Cardiac fibroblast (primary cell): ENCODE results near the gene PDE4D.

Source experiments
- DNase-seq, 2 donors: peaks; one replicate each; pipeline versions ENCODE4 v3.0.0 to v3.0.0-alpha.2; 2010; ENCODE audit warnings: low read depth in 2 of 2
- H3K4me3 ChIP-seq, 2 donors: replicated peaks in 1 of 2; 1 replicate in 1 of 2; 2 replicates in 1 of 2; pipeline ENCODE4 v1.5.1; 2011; ENCODE audit warnings: low read depth in 2 of 2, low read length in 2 of 2, mild to moderate bottlenecking in 2 of 2, moderate library complexity in 1 of 2
- TF ChIP-seq, protein P1 (sequence below): IDR thresholded peaks from one replicate; pipeline ENCODE4 v1.5.1; 2011; ENCODE audit warnings: low read depth, mild to moderate bottlenecking, low read length, inconsistent platforms

The PDE4D gene

DNA sequence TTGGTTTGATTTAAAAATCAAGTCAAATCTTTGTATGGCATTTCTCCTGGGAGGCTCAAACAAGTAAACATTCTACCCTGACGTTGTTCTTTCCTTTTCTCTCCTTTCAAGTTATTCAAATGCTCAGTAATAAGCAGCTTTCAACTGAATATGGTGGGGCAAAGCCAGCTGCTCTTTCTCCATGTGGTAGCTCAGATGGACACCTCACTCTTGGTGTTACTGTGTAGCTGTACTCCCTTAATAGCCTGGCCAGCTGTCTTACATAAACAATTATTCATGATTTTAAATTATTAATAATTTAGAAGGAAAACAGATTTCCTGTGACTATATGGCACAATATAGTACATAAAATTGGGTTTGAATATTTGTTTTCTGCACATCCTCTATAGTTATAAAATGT, 165.2 kb downstream of the PDE4D start:
- H3K4me3 ChIP-seq, result no peak overlapping the region
- DNase-seq, result no peak
- TF ChIP-seq, protein P1, sequence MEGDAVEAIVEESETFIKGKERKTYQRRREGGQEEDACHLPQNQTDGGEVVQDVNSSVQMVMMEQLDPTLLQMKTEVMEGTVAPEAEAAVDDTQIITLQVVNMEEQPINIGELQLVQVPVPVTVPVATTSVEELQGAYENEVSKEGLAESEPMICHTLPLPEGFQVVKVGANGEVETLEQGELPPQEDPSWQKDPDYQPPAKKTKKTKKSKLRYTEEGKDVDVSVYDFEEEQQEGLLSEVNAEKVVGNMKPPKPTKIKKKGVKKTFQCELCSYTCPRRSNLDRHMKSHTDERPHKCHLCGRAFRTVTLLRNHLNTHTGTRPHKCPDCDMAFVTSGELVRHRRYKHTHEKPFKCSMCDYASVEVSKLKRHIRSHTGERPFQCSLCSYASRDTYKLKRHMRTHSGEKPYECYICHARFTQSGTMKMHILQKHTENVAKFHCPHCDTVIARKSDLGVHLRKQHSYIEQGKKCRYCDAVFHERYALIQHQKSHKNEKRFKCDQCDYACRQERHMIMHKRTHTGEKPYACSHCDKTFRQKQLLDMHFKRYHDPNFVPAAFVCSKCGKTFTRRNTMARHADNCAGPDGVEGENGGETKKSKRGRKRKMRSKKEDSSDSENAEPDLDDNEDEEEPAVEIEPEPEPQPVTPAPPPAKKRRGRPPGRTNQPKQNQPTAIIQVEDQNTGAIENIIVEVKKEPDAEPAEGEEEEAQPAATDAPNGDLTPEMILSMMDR, result no peak

DNA sequence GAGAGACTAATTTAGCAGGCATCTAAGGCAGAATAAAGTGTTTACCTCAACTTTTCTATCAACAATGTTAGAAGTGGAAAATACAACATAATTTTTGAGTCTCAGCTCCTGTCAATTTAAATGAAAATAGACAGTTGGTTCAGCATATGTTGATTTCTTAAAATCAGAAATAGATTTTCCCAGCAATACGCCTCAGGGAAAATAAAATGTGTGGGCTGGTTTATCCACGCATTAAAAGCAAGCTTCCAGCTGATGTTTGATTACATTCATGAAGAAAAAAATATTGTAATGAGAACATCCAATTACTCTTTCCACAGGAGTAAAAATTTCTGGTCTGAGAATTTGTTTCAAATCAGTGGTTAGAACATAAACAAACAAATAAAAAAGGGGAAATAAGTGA, 166.3 kb downstream of the PDE4D start:
- TF ChIP-seq, protein P1, result no peak
- H3K4me3 ChIP-seq, result no peak overlapping the region
- no peak for DNase-seq

DNA sequence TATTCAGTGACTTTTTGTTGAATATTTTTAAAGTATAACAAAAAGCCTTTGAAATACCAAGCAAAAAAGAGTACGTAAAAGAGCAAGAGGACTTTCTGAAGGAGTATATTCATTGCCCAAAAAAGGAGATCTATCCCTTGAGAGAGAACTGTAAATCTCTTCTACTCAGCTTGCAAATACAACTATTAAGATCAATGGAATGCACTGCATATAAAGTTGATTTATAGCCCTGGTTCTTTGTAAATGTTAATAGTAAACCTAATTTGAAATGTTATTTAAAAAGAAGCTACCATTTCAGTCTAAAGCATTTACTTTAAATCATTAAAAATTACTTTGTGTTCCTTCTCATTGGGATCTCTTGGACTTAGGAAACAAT, 168.1 kb downstream of the PDE4D start:
- TF ChIP-seq, protein P1, result no peak

DNA sequence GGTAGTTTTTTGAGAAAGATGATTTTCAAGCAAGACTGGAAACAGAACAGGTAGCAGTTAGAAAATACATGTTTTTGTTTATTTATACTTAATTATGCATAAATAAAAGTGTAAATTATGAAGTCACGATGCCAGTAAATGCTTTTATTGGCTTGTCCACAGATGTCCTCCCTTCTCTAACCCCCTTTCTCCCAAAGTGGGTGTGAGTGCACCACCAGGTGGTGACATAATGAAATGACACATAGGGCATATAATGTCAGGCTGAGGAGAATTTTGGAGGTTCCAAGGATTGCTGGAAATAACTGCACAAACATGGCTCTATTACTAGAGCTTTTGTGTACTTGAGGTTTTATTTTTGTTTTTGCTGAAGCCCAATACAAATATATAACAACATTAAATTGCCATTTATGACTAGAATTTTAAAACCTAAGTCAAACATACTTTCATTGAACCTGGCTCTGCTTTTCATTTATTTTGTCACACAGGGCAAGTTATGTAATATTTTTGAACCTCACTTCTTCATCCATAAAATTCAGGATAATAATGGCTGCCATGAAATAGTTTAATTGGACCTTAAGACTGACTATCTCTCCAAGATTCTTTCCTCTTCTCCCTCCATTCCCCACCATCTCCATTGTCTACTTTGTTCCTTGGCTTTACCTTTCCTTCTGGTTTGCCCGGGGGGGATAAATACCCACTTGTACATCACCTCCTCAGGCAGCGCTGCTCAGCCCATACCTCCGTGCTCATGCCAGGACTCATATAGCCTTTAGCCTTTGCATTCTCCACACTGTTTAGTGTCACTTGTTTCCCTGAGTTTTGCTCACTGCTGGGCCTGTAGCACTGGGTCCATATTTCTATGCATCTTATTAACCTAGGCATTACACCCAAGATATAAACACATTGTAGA, 168.8 kb downstream of the PDE4D start:
- peak; percentile 67 to 69 for DNase-seq
- no peak overlapping the region for H3K4me3 ChIP-seq
- TF ChIP-seq, protein P1, result peak; percentile 74

More for the DNA sequence above, 168.1 kb downstream of the PDE4D start:
- DNase-seq, result no peak
- H3K4me3 ChIP-seq, result no peak overlapping the region

DNA sequence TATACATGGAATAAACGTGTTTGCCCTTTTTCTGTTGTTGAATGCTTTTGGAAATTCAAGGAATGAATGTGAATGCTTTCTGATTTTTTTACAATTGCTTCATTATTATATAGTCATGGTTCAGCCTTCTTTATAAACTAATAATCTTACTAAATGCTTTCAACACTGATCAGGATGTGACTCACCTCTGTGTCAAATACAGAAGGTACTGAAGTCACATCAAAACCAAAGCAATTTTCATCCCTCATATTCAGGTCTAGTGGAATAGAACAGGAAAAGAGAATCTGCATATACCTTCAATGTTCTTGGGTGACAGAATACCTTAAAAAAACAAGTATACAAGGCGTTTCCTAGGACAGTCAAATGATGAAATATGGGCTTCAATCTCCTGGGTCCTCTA, 170.7 kb downstream of the PDE4D start:
- TF ChIP-seq, protein P1, result no peak
- peak in 1 of 2 donors; percentile 65 for DNase-seq
- no peak overlapping the region for H3K4me3 ChIP-seq

DNA sequence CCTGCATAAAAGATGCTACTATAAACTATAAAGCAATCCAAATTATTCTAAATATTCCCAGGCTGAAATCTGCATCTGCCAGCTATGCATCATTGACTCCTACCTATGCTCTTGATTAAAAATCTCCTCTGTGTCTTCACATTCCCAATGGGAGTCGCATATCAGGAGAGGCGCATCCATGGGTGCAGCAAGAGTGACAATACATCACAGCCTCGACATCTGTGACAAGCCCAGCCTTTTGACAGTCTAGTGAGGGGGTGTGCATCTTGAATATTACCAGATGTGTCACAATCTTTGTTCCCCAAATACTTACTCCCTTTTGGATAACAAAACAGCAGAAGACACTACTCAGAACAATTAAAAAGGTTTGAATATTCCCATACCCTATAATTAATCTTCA, 171.8 kb downstream of the PDE4D start:
- no peak overlapping the region for H3K4me3 ChIP-seq
- DNase-seq, result no peak
- TF ChIP-seq, protein P1, result no peak
